ENCODE data around the gene RNU1-1. TPM values are rescaled to one million over a fixed set of nuclear protein-coding genes. Genes with fewer than 3 reads are reported as not detected.

RNU1-1 gene
- total and polyA plus RNA-seq, 2 donors = under 0.01 TPM; not detected in 1

DNA sequence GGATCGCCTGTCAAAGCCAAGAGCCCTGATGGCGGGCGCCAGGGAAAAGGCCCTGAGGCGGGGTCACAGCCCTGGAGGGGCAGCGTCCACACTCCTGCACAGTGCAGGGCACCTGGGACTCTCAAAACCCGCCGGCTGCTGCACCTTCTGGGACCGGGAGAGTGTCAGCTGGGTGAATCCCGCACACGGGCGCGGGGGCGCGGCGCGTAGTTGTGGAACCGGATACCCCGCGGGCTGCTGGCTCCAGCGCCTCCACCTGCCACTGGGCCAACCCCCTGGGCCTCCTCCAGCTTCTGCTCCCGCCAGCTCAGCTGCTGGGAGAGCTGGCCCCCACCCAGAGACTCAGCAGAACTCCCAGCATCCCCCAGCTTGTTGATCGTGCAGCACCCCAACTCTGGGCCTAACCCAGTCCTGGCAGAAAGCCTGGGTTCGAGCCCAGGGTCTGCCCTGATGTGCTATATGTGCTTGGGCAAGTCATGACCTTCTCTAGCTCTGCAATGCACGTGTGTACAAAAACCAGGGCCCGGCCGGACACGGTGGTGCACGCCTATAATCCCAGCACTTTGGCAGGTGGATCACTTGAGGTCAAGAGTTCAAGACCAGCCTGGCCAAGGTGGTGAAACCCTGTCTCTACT, 39.8 kb downstream of the RNU1-1 start:
- Histone ChIP-seq H3K4me3 (ENCODE audit: low read depth, low read length) (no peak overlapping the region), H3K36me3 (ENCODE audit: insufficient read depth) (peaks cover 4% of the 10 kb centered on the region), H3K27ac (ENCODE audit: low read depth) (no peak overlapping the region), H3K4me1 (ENCODE audit: insufficient read depth) (no peaks in the 10 kb centered on the region)
- 94% methylated on average over 28 of the region's 28 CpGs for WGBS
- DNase-seq (ENCODE audit: extremely low spot score) = no peak

DNA sequence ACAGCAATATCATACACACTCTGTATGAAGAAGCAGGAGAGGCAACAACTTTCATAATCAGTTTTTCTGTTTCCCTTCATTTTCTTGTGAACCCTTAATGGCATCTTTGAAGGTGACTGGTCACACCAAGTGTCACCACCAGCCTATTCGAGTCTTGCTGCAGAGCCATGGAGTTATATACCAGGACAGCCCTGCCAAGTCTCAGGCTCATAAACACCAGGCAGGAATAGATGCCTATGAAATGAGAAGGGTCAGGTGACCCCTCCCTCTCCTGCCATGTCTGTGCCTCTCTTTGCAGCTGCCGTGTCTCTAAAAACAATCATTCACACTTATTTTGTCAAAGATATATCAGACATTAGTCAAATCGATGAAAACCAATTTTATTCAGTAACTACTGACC, 45.5 kb downstream of the RNU1-1 start:
- DNase-seq (ENCODE audit: extremely low spot score) = no peak
- no peaks in the 10 kb centered on the region for H3K4me1 ChIP-seq (ENCODE audit: insufficient read depth)
- H3K36me3 ChIP-seq (ENCODE audit: insufficient read depth) = no peaks in the 10 kb centered on the region
- 78% methylated on average over 3 of the region's 3 CpGs for WGBS
- no peak overlapping the region for H3K27ac ChIP-seq (ENCODE audit: low read depth)
- no peak overlapping the region for H3K4me3 ChIP-seq (ENCODE audit: low read depth, low read length)

GRCh38 chr1:16464917-16465625, 49.0 kb downstream of the RNU1-1 start:
- WGBS = 83% methylated on average over 21 of the region's 21 CpGs
- H3K27ac ChIP-seq (ENCODE audit: low read depth) = no peak overlapping the region
- H3K4me3 ChIP-seq (ENCODE audit: low read depth, low read length) = no peak overlapping the region
- no peaks in the 10 kb centered on the region for H3K4me1 ChIP-seq (ENCODE audit: insufficient read depth)
- no peak for DNase-seq (ENCODE audit: extremely low spot score)
- H3K36me3 ChIP-seq (ENCODE audit: insufficient read depth) = no peaks in the 10 kb centered on the region

Small RNA genes lying within 50 kb of the gene (small RNA-seq; reads per million reads assigned to genes)
- not detected for gene RNU1-1
- gene RNU1-6P = not detected

Other genes starting within 250 kb of the RNU1-1 start
- gene FBXO42, start 161.8 kb downstream of the RNU1-1 start, total RNA-seq = 25.7 TPM
- 28.2 TPM for gene FBXO42, start 161.8 kb downstream of the RNU1-1 start, polyA plus RNA-seq
- 17.8 TPM for gene SZRD1, start 147.0 kb downstream of the RNU1-1 start, total RNA-seq
- gene SZRD1, start 147.0 kb downstream of the RNU1-1 start, polyA plus RNA-seq = 115 TPM
- not detected for gene SPATA21, start 76.9 kb downstream of the RNU1-1 start, total RNA-seq
- gene SPATA21, start 76.9 kb downstream of the RNU1-1 start, polyA plus RNA-seq = 0.29 TPM
- gene NECAP2, start 73.6 kb downstream of the RNU1-1 start, total RNA-seq = 46.0 TPM
- gene NECAP2, start 73.6 kb downstream of the RNU1-1 start, polyA plus RNA-seq = 36.6 TPM
- 137 TPM for gene NBPF1, start 99.3 kb upstream of the RNU1-1 start, total RNA-seq
- 22.9 TPM for gene NBPF1, start 99.3 kb upstream of the RNU1-1 start, polyA plus RNA-seq
- under 0.01 TPM for gene RNU1-3, start 152.7 kb upstream of the RNU1-1 start, total RNA-seq
- not detected for gene RNU1-3, start 152.7 kb upstream of the RNU1-1 start, polyA plus RNA-seq
- gene RNU1-4, start 226.2 kb upstream of the RNU1-1 start, total RNA-seq = under 0.01 TPM
- gene RNU1-4, start 226.2 kb upstream of the RNU1-1 start, polyA plus RNA-seq = not detected